CD4-positive, alpha-beta T cell treated with Interleukin-15 for 4 hours (primary cell): ENCODE results near the gene CDK11B.
A peak's percentile ranks its signal among the peaks of the same experiment; 100 is the strongest.

Source experiments
- DNase-seq: peaks from one replicate; pipeline ENCODE4 v3.0.0-alpha.2; 2020; ENCODE audit warnings: low spot score

CDK11B gene

DNA sequence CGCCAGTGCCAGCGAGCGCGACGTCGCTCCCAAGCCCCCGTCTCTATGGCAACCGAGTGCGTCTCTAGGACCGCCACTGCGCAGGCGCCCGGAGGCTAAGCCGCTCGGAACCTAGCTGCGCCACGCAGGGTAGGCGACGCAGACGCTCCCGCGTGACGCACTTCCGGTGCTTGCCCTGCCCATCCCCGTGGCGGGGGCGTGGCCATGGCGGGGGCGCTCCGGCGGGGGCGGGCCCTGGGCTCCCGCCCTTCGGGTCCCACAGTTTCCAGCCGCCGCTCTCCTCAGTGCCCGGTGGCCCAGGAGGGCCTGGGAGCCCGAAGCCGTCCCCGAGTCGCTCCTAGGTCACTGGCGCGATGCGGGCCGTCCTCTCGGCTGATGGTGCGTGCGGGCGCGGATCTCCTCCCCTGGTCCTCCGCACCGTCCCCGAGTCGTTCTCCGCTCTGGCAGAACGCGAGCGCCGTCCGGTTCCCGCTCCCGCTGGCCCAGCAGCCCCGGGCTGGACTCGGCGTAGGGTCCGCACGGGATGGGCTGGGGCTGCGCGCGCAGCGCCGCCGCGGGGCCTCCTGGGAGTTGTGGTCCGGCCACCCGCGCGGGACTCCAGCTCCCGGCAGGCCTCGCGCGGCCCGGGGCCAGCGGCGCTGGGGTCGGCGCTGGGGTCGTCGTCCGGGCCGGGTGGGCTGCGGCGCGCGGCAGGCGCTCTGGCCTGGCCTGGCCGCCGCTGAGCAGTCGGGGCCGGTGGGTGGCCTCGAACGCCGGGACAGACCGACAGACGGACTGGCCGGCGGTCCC is 43.4 kb downstream of the CDK11B start, which contains the start of gene MIB2:
Gene MIB2, plus strand, starts transcription at position 245 of the 789 bp plus-strand sequence. CDS start 7,953 bp downstream, outside the sequence.
- DNase-seq = peak; percentile 98

GRCh38 chr1:1614954-1615255 is 43.9 kb downstream of the CDK11B start:
- DNase-seq = no peak

- peak; percentile 70 for DNase-seq
Measured at GRCh38 chr1:1614204-1614953, 44.4 kb downstream of the CDK11B start.

GRCh38 chr1:1613509-1614082 is 45.2 kb downstream of the CDK11B start:
- no peak for DNase-seq

DNA sequence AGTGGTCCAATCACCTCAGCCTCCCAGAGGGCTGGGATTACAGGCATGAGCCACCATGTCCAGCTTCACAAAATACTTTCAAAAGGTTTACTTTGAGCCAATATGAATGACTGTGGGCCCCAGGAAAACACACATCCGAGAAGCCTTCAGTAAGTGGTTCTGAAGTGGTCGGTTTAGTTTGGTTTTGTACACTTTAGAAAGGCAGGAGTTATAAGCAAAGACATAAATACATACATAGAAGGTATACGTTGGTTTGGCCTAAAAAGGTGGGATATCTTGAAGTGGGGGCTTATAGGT is 46.8 kb downstream of the CDK11B start:
- DNase-seq = no peak

DNA sequence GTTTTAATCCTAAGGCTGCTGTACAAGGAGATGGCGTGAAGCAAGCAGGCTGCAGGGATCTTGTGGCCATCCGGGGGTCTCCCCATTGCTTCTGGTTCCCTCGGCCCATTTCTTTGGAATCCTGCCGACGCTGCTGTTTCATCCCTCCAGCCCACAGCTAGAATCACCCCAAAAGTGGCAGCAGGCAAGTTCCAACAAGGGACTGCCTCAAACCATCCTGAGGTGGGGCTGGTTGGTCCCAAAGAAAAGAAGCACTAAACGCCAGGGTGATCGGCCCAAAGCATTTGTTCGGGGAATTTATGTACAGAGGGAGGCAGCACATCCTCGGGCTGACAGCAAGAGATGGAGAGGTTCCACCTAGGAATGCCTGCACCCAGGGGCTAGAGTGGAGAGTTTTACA is 48.0 kb downstream of the CDK11B start:
- no peak for DNase-seq

GRCh38 chr1:1609822-1610485 is 48.9 kb downstream of the CDK11B start:
- DNase-seq = no peak

GRCh38 chr1:1606232-1606631 is 52.6 kb downstream of the CDK11B start:
- no peak for DNase-seq

DNA sequence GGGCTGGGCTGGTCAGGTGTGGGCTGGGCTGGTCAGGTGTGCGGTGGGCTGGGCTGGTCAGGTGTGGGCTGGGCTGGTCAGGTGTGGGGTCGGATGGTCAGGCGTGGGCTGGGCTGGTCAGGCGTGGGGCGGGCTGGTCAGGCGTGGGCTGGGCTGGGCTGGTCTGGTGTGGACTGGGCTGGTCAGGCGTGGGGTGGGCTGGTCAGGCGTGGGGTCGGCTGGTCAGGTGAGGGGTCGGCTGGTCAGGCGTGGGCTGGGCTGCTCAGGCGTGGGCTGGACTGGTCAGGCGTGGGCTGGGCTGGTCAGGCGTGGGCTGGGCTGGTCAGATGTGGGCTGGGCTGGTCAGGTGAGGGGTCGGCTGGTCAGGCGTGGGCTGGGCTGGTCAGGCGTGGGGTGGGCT is 53.1 kb downstream of the CDK11B start:
- DNase-seq = no peak

DNA sequence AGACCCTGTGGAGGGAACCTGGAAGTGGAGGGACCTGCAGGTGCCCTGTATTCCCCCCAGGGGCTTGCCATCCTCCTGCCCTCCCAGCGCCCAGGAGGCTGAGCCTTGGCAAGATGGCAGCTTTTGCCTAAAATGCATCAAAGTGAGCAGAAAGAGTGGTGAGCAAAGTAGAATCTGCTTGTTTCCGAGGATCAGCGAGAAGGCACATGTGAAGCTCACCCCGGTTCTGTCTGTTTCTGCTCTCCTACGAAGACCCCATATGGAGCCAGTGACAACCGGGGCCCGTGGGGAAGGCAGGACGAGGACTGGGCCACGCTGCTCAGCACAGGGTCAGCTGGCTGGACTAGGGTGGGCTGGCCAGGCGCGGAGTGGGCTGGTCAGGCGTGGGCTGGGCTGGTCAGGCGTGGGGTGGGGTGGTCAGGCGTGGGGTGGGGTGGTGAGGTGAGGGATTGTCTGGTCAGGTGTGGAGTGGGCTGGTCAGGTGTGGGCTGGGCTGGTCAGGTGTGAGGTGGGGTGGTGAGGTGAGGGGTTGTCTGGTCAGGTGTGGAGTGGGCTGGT is 53.7 kb downstream of the CDK11B start:
- no peak for DNase-seq

GRCh38 chr1:1604374-1605033 is 54.3 kb downstream of the CDK11B start:
- DNase-seq = no peak

- DNase-seq = no peak
Measured at GRCh38 chr1:1603671-1604373, 55.0 kb downstream of the CDK11B start.

- no peak for DNase-seq
Measured at GRCh38 chr1:1602968-1603506, 55.8 kb downstream of the CDK11B start.

DNA sequence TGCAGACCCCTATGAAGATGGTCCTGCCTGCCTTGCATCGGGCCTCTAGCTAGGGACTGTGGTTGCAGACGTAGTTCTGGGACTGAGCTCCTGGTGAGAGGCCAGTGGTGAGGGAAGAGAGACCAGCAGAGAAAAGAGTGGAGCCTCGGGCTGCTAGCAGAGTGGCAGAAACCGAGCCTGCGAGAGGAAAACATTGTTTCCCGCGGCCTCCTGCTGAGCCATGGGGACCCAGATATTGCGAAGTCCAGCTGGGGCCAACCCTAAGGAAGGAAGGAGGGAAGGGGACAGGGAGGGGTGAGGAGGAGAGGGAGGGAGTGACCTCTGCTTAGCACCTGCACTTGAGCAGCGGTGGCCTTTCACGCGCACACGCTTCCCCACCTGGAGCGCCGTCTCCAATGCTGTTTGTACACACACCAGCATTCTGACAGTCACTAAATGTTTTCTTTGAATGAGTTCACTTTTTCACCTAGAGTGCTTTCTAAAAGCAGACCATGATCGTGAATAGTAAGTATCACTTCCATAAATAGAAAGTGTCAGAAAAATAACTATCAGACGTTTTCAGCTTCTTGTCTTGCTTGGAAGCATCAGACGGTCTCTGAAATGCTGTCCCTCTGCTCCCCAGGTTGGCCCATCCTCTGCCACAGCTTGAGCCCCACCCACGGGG is 56.4 kb downstream of the CDK11B start:
- no peak for DNase-seq

DNA sequence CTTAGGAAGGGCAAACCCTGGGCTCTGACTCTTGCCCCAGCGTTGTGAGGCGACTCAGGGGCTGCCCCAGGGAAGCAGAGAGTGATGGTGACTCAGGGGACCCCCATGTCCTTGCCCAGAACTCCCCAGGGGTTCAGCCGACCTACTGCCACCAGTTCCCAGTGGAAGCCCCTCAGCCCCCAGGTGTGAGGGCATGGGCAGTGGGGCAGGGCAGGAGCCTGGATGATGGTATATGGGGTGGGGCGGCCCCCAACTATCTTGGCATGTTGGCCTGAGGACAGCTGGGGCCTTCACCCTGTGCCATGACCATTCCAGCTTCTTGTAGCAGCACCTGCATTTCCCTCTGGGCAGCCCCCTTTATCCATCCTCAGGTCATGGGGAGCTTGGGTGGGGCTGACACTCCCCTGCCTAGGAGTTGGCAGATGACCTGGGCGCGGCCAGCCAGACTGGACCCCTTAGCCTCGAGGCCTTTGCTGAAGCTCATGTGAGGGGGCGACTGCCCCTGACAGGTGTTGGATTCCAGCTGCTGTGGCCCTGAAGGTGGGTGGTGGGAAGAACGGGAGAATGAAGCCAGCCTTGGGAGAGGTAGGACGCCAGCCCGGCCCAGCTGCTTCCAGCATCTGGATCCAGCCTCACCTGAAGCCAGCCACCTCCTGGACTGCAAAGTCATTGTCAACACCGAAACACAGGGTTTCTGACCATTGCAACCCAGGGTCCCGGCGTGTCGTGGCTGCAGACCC is 57.1 kb downstream of the CDK11B start:
- DNase-seq = no peak

DNA sequence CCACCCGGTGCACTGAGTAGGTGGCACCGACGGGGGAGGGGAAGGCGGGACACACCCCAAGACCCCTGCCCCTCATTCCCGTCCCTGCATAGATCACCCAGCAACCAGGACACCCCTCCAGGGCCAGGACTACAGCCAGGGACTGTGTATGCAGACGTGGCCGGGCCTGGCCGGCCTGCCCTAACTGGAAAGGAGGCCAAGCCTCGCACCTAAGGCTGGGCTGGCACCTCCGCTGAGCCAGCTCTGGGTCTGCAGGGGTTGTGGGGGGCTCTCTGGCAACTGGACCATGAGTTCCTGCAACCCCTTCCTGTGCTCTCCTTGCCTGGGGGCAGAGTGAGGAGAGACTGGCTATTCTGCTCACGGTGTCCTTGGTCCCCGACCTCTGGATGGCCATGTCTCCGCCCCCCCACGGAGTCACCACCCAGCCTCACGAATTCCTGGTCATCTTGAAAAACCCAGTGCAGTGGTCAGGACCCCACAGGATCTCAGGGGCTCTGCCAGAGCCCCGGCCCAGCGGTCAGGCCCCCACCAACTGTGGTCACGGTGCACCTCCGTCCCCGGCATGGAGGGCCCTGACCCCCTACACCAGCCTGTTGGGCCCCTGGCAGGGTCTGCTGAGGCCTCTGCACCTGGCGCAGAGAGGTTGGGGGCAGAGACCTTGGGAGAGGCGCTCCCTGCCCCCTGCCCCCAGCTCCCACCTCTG is 57.8 kb downstream of the CDK11B start:
- DNase-seq = no peak

DNA sequence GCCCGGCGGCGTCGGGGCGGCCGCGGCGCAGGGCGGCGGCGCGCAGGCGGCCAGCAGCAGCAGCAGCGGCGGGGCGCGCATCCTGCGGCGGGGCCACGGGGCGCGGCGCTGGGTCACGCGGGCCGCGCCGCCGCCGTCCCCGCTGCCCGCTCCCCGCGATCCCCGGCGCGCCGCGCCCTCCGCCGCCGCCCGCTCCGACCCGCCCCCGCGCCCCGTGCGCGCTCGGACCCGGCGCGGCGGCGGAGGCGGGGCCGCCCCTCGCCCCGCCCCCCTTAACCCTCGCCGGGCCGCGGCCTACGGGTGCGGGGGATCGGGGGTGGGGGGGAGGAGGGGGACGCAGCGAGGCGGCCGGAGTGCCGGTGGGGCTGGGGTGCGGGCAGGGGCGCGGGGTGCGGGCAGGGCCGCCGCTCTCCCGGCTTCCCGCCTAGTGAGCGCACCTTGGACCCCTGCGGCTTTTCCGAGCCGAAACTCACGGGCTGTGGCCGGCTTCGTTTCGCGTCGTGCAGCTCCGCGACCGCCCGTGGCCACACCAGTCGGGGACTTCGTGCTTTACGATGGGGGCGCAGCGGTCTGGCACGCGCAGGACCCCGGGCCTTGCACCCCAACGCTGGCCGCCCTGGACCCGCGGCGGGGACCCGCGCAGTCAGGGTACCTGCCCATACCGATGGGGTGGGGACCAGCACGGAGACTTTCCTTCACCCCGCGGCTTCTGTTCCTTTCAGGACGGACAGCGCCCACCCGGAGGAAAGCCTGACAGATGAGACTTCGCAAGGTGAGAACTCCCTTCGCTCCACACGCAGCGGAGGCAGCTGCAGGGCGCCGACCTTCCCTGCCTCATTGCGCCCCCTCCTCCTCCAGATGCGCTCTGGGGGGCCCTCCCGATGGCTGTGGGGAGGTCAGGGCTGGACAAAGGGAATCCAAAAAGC is 58.6 kb downstream of the CDK11B start, which contains the start of gene FNDC10:
Gene FNDC10, minus strand, starts transcription at position 201 of the 926 bp plus-strand sequence. Its CDS starts 120 bp downstream, at position 81.
- no peak for DNase-seq
